Measurements from ENCODE around the gene BIRC2. TPM values are rescaled to one million over a fixed set of nuclear protein-coding genes. Genes with fewer than 3 reads are reported as not detected.
"Not testable (repeated sequence)": the region's sequence is repeated elsewhere in the genome, so short reads cannot be mapped to it uniquely, and the experiment has no call there.

BIRC2 gene
- polyA plus RNA-seq: 60.9 TPM
- long read RNA-seq, donor 1, transcript BIRC2-201 (9 exons, 3,743 nt): major isoform, 5 of 11 reads
- long read RNA-seq, donor 1, partial matches to known transcripts: 5 of 11 reads
- long read RNA-seq, donor 1, other reads (novel, unspliced or antisense): 0 of 11 reads
- long read RNA-seq, donor 2, full-length matches to known transcripts: 10 of 53 reads
- long read RNA-seq, donor 2, partial matches to known transcripts: 43 of 53 reads
- long read RNA-seq, donor 2, other reads (novel, unspliced or antisense): 0 of 53 reads
- long read RNA-seq, donor 3: 0 reads
- long read RNA-seq, donor 4, partial matches to known transcripts: 0 of 3 reads
- long read RNA-seq, donor 4, other reads (novel, unspliced or antisense): 0 of 3 reads
- long read RNA-seq, donor 5, transcript BIRC2-201 (9 exons, 3,743 nt): major isoform, 7 of 17 reads
- long read RNA-seq, donor 5, partial matches to known transcripts: 10 of 17 reads
- long read RNA-seq, donor 5, other reads (novel, unspliced or antisense): 0 of 17 reads
- long read RNA-seq, donor 6, full-length matches to known transcripts: 8 of 48 reads
- long read RNA-seq, donor 6, partial matches to known transcripts: 40 of 48 reads
- long read RNA-seq, donor 6, other reads (novel, unspliced or antisense): 0 of 48 reads
- long read RNA-seq, donor 7, transcript BIRC2-201 (9 exons, 3,743 nt): major isoform, 10 of 15 reads
- long read RNA-seq, donor 7, partial matches to known transcripts: 5 of 15 reads
- long read RNA-seq, donor 7, other reads (novel, unspliced or antisense): 0 of 15 reads
- long read RNA-seq, donor 8, transcript BIRC2-201 (9 exons, 3,743 nt): major isoform, 9 of 32 reads
- long read RNA-seq, donor 8, partial matches to known transcripts: 23 of 32 reads
- long read RNA-seq, donor 8, other reads (novel, unspliced or antisense): 0 of 32 reads
- long read RNA-seq, donor 9, transcript BIRC2-201 (9 exons, 3,743 nt): major isoform, 11 of 164 reads
- long read RNA-seq, donor 9, partial matches to known transcripts: 117 of 164 reads
- long read RNA-seq, donor 9, other reads (novel, unspliced or antisense): 35 of 164 reads
- long read RNA-seq, donor 10, transcript BIRC2-201 (9 exons, 3,743 nt): major isoform, 9 of 21 reads
- long read RNA-seq, donor 10, partial matches to known transcripts: 11 of 21 reads
- long read RNA-seq, donor 10, other reads (novel, unspliced or antisense): 0 of 21 reads
- long read RNA-seq, donor 11, transcript BIRC2-201 (9 exons, 3,743 nt): major isoform, 7 of 15 reads
- long read RNA-seq, donor 11, partial matches to known transcripts: 8 of 15 reads
- long read RNA-seq, donor 11, other reads (novel, unspliced or antisense): 0 of 15 reads

DNA sequence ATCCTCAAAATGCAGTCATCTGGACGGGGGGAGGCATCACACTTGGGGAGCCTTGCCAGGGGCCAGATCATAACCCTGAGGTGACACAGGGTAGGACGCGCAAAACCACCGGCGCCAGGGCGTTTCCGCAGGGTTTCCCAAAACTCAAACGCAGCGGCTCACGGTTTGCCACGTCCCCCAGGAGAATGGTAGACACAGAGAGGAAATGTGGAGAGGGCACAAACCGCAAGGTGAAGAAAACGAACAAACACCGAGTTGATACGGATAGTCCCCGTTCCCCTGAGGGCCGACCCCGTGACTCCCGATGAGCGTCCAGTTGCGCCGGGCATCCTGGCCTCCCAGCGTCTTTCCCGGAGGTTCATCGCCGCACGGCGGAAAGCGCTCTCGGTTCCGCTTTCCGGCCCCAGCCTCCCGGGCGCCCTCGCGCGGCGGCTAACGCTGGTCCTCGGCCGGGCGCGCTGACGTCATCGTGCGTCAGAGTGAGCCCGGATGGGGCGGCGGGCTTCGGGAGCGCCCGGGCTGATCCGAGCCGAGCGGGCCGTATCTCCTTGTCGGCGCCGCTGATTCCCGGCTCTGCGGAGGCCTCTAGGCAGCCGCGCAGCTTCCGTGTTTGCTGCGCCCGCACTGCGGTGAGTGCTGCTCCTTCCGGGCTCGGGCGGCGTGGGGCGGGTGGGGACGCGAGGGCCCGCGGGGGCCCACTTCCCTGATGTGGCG lies at the start of gene BIRC2:
TSS of gene BIRC2 (plus strand) at position 467 of the 714 bp plus-strand sequence. CDS start 2,641 bp downstream, outside the sequence.
- no CpG with 5 or more reads among the region's 77 CpGs for WGBS (ENCODE audit: insufficient coverage, low lambda C conversion rate)
- Histone ChIP-seq H3K4me1 (ENCODE audit: control insufficient read depth, insufficient read depth, low read length) (peaks cover 17% of the 10 kb centered on the region), H3K9me3 (ENCODE audit: control insufficient read depth, low read depth, low read length) (no peaks in the 10 kb centered on the region), H3K36me3 (ENCODE audit: control insufficient read depth, insufficient read depth, low read length) (peaks cover 11% of the 10 kb centered on the region), H3K4me3 (ENCODE audit: low read length) (peak within 1 kb of the TSS; percentile 80), H3K27me3 (ENCODE audit: control insufficient read depth, insufficient read depth, low read length) (no peaks in the 10 kb centered on the region), H3K27ac (ENCODE audit: low read length) (peak within 1 kb of the TSS; percentile 97)
- DNase-seq: peak; percentile 96 to 97

DNA sequence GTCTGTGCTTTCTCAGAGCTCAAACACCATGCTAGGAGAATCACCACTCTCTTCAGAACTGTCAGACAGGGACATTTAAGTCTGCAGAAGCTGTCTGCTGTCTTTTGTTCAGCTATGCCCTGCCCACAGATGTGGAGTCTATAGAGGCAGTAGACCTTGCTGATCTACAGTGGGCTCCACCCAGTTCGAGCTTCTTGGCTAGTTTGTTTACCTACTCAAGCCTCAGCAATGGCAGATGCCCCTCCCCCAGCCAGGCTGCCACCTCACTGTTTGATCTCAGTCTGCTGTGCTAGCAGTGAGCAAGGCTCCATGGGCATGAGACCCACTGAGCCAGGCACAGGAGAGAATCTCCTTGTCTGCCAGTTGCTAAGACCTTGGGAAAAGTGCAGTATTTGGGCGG lies 46.2 kb upstream of the BIRC2 start:
- H3K4me3 ChIP-seq (ENCODE audit: low read length); H3K36me3 ChIP-seq (ENCODE audit: control insufficient read depth, insufficient read depth, low read length); H3K27me3 ChIP-seq (ENCODE audit: control insufficient read depth, insufficient read depth, low read length); H3K27ac ChIP-seq (ENCODE audit: low read length); DNase-seq; H3K4me1 ChIP-seq (ENCODE audit: control insufficient read depth, insufficient read depth, low read length): not testable (repeated sequence)
- peaks cover 14% of the 10 kb centered on the region for H3K9me3 ChIP-seq (ENCODE audit: control insufficient read depth, low read depth, low read length)
- no CpG with 5 or more reads among the region's 2 CpGs for WGBS (ENCODE audit: insufficient coverage, low lambda C conversion rate)

DNA sequence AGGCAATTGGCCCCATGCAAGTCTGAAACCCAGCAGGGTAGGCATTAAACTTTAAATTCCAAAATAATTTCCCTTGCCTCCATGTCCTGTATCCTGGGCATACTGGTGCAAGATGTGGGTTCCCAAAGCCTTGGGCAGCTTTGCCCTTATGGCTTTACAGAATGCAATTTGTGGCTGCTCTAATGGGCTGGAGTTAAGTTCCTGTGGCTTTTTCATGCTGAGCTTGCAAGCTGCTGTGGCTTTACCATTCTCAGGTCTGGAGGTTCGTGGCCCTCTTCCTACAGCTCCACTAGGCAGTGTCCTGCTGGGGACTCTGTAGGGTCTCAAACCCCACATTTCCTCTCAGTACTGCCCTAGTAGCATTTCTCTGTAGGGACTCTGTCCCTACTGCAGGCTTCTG lies 44.8 kb upstream of the BIRC2 start:
- Histone ChIP-seq H3K27ac (ENCODE audit: low read length) (no peak overlapping the region), H3K4me1 (ENCODE audit: control insufficient read depth, insufficient read depth, low read length) (peaks cover 11% of the 10 kb centered on the region), H3K4me3 (ENCODE audit: low read length) (no peak overlapping the region), H3K36me3 (ENCODE audit: control insufficient read depth, insufficient read depth, low read length) (no peaks in the 10 kb centered on the region), H3K9me3 (ENCODE audit: control insufficient read depth, low read depth, low read length) (peaks cover 14% of the 10 kb centered on the region), H3K27me3 (ENCODE audit: control insufficient read depth, insufficient read depth, low read length) (no peaks in the 10 kb centered on the region)
- DNase-seq: no peak
- WGBS (ENCODE audit: insufficient coverage, low lambda C conversion rate): no CpG with 5 or more reads among the region's 1 CpG

DNA sequence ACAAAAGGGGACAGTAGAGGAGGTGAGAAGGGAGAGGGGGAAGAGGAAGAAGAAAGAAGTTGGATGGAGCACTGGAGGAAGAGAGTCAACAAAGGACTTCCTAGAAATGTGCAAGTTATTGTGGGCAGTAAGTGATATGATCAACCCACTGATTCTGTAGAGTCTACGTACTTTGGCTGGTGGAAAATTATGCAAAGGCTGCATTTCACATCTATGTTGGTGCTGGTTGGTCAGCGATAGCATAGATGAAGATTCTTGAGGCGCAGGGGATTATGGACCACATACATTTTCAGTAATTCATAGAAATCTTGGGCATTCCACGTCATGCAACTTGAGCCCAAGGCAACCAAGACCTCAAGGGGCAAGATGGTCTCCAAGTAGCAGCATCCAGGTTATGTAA lies 42.3 kb upstream of the BIRC2 start:
- Histone ChIP-seq H3K27me3 (ENCODE audit: control insufficient read depth, insufficient read depth, low read length) (no peaks in the 10 kb centered on the region), H3K36me3 (ENCODE audit: control insufficient read depth, insufficient read depth, low read length) (no peaks in the 10 kb centered on the region), H3K4me3 (ENCODE audit: low read length) (no peak overlapping the region), H3K27ac (ENCODE audit: low read length) (no peak overlapping the region), H3K4me1 (ENCODE audit: control insufficient read depth, insufficient read depth, low read length) (peaks cover 11% of the 10 kb centered on the region), H3K9me3 (ENCODE audit: control insufficient read depth, low read depth, low read length) (peaks cover 14% of the 10 kb centered on the region)
- DNase-seq: no peak
- no CpG with 5 or more reads among the region's 4 CpGs for WGBS (ENCODE audit: insufficient coverage, low lambda C conversion rate)

DNA sequence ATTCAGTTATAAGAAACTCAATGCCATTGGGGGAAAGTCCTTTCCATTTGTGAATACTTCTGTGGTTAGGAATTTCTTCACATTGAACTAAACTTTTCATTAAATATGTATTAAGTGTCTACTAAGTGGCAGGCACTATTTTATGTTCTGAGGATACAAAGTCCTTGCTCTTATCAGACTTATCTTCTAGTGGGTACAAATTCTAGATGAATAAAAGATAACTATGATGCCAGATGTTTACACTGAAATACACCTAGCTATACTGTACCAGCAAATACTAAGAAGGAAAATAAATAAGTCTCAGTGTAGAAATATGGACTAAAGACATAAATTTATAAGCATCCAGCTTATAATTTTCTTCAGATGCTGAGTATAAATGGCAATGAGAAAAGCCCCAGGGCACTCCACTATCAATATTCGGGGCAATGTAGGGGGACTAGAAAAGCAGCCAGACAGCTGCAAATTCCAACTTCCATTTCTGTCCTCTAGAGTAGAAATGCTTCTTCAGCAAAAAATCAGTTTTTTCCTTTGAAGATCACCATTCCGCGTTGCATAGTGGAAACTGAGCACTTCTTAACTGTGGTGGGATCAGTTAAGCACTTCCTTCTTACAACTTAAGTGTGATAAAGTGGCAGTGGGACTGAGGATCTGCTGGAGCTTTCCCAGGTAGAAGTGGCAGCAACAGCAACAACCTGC lies 41.5 kb upstream of the BIRC2 start:
- Histone ChIP-seq H3K4me1 (ENCODE audit: control insufficient read depth, insufficient read depth, low read length) (peaks cover 11% of the 10 kb centered on the region), H3K9me3 (ENCODE audit: control insufficient read depth, low read depth, low read length) (peaks cover 14% of the 10 kb centered on the region), H3K27me3 (ENCODE audit: control insufficient read depth, insufficient read depth, low read length) (no peaks in the 10 kb centered on the region), H3K4me3 (ENCODE audit: low read length) (no peak overlapping the region), H3K27ac (ENCODE audit: low read length) (peak overlapping the region; percentile 61), H3K36me3 (ENCODE audit: control insufficient read depth, insufficient read depth, low read length) (no peaks in the 10 kb centered on the region)
- DNase-seq: no peak
- no CpG with 5 or more reads among the region's 3 CpGs for WGBS (ENCODE audit: insufficient coverage, low lambda C conversion rate)

DNA sequence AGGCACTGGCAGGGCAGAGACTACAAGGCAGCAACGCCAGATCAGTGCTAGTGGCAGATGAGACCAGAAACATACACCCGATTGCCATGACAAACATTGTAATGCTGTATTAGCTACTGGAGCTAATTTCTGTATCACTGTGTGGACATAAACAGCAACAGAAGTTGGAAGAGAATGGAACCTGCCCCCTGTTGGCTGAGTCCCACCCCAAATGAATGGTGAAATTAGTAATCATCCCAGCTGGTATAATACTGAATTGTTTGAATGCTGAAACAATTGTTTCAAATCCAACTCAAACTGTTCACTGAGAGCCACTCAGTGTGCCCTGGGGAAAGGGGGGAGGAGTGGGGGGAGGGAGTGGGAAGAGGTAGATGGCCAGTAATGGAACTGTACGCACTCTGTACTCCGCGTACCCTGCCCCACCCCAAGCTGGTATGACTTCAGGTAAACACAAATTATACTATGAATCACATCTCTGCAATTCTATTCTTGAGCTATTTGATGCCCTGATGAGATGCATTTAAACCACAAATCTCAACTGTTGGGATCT lies 40.9 kb upstream of the BIRC2 start:
- Histone ChIP-seq H3K27ac (ENCODE audit: low read length) (peak overlapping the region; percentile 61), H3K27me3 (ENCODE audit: control insufficient read depth, insufficient read depth, low read length) (no peaks in the 10 kb centered on the region)

DNA sequence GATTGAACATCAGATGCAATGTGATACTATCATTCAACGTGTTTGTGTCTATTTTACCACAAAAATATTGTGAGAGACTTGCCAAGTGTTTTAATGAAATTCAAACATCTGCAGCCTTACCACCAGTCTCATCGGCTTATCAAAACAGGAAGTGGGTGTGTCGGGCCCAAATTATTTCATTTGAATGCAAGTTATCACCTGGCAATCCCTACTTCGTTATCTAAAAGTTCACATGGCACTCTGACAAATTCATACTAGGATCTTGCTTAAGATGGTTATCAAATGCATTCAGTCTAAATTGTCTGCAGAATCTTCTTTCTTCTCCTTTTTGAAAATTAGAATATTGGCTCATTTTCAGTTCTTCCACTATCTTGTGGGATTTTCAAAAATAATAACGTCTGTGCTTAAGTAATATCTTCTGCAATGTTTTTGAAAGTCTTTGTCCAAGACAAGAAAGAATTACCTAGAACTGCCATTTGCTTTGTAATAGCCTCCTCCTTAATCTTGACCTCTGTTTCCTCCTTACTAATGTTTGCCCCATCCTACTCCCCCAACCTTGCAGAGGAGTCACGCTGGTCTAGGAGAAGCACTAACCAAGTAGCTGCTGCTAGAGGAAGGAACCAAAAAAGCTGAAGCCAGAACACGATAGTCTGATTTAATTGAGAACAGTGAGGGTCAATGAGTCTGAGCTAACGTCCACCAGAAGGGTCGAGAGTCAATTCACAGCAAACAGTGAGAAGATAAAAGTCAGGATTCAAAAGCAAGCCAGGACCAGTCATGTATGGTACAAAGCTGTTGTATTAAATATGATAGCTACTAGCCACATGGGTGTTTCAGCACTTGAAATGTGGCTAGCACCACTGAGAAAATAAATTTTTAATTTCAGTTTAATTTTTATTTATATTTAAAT lies 39.9 kb upstream of the BIRC2 start:
- H3K4me3 ChIP-seq (ENCODE audit: low read length): no peak overlapping the region
- H3K27ac ChIP-seq (ENCODE audit: low read length): no peak overlapping the region
- no peak for DNase-seq
- H3K4me1 ChIP-seq (ENCODE audit: control insufficient read depth, insufficient read depth, low read length): peaks cover 11% of the 10 kb centered on the region
- H3K36me3 ChIP-seq (ENCODE audit: control insufficient read depth, insufficient read depth, low read length): no peaks in the 10 kb centered on the region
- H3K9me3 ChIP-seq (ENCODE audit: control insufficient read depth, low read depth, low read length): peaks cover 14% of the 10 kb centered on the region
- WGBS (ENCODE audit: insufficient coverage, low lambda C conversion rate): no CpG with 5 or more reads among the region's 9 CpGs
- no peaks in the 10 kb centered on the region for H3K27me3 ChIP-seq (ENCODE audit: control insufficient read depth, insufficient read depth, low read length)

More for the DNA sequence above, 40.9 kb upstream of the BIRC2 start:
- no peaks in the 10 kb centered on the region for H3K36me3 ChIP-seq (ENCODE audit: control insufficient read depth, insufficient read depth, low read length)
- 80% methylated on average over 1 of the region's 5 CpGs for WGBS (ENCODE audit: insufficient coverage, low lambda C conversion rate)
- peaks cover 14% of the 10 kb centered on the region for H3K9me3 ChIP-seq (ENCODE audit: control insufficient read depth, low read depth, low read length)
- H3K4me3 ChIP-seq (ENCODE audit: low read length): no peak overlapping the region
- peak; percentile 56 to 68 for DNase-seq
- H3K4me1 ChIP-seq (ENCODE audit: control insufficient read depth, insufficient read depth, low read length): peaks cover 11% of the 10 kb centered on the region

DNA sequence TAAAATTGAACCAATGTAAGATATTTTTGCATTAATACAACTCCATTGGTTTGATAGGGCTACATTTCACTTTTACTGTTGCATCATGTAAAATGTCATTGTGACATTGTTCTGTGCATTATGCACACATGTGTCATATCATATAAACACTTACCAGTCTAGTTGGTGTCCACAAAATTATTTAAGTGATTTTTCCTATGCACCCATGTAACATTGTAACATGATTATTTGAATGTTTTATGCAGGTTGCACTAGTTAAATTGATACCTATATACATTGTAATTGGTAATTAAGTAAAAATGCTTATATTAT lies 39.3 kb upstream of the BIRC2 start:
- H3K36me3 ChIP-seq (ENCODE audit: control insufficient read depth, insufficient read depth, low read length): no peaks in the 10 kb centered on the region
- no peaks in the 10 kb centered on the region for H3K27me3 ChIP-seq (ENCODE audit: control insufficient read depth, insufficient read depth, low read length)
- H3K9me3 ChIP-seq (ENCODE audit: control insufficient read depth, low read depth, low read length): peaks cover 13% of the 10 kb centered on the region
- H3K27ac ChIP-seq (ENCODE audit: low read length): no peak overlapping the region
- H3K4me3 ChIP-seq (ENCODE audit: low read length): no peak overlapping the region
- no peak for DNase-seq
- peaks cover 11% of the 10 kb centered on the region for H3K4me1 ChIP-seq (ENCODE audit: control insufficient read depth, insufficient read depth, low read length)

All from large intestine (tissue), 12 donors.